ENCODE results near the gene CFAP20DC. TPM values are rescaled to one million over a fixed set of nuclear protein-coding genes. Genes with fewer than 3 reads are reported as not detected.

Gene CFAP20DC
- total RNA-seq, 2 experiments from 2014 or later, result 1.0 to 1.4 TPM

DNA sequence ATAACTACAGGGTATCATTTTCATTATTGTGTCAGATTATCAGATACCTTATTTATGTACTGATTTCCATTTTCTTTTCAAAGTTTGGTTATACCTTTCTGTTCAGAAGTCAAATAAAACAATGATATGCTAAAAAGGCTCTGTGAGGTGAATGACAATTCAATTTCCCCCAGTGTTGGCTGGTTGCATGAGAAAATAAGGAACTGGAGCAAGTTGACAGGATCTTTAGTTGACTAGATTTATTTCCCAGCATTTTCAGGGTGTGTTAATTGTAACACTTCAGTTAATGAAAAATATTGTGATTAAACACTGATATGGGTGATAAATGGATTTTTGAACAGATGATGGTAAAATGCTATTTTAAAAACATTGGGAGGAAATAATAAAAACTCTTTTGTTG lies 260.4 kb downstream of the CFAP20DC start:
- Mint-ChIP-seq H3K9me3 (ENCODE audit: low read depth) (no peaks in the 10 kb centered on the region), H3K4me1 (no peaks in the 10 kb centered on the region), H3K4me3 (no peak overlapping the region), H3K27ac (no peak overlapping the region), H3K36me3 (no peaks in the 10 kb centered on the region), H3K27me3 (peaks cover 3% of the 10 kb centered on the region)
- CTCF ChIA-PET, result no interaction called here
- DNase-seq, result no peak
- ATAC-seq, result no peak

DNA sequence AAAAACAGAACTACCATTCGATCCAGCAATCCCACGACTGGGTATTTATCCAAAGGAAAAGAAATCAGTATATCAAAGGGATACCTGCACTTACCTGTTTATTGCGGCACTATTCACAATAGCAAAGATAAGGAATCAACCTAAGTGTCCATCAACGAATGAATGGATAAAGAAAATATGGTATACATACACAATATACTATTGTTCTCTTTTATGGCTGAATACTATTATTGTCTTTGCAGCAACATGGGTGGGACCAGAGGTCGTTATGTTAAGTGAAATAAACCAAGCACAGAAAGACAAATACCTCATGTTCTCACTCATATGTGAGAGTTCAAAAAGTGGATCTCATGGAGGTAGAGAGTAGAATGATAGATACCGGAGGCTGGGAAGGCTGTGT lies 264.9 kb downstream of the CFAP20DC start:
- H3K4me3 Mint-ChIP-seq, result no peak overlapping the region
- H3K27ac Mint-ChIP-seq, result no peak overlapping the region
- CTCF ChIA-PET, result no interaction called here
- ATAC-seq, result no peak
- no peaks in the 10 kb centered on the region for H3K27me3 Mint-ChIP-seq
- no peaks in the 10 kb centered on the region for H3K4me1 Mint-ChIP-seq
- H3K36me3 Mint-ChIP-seq, result no peaks in the 10 kb centered on the region
- peaks cover 5% of the 10 kb centered on the region for H3K9me3 Mint-ChIP-seq (ENCODE audit: low read depth)
- no peak for DNase-seq

DNA sequence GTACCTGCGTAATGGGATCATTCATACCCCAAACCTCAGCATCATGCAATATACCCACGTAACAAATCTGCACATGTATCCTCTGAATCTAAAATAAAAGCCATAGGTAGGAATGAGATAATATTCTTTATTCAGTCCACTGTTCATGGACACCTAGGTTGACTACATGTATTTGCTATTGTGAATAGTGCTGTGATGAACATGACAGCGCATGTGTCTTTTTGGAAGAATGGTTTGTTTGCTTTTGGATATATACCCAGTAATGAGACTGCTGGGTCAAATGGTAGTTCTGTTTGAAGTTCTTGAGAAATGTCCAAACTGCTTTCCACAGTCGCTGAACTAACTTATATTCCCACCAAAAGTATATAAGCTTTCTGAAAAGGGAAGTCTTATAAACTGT lies 265.4 kb downstream of the CFAP20DC start:
- DNase-seq (no peak), ATAC-seq (no peak)
- Mint-ChIP-seq H3K27me3 (no peaks in the 10 kb centered on the region), H3K4me3 (no peak overlapping the region), H3K4me1 (no peaks in the 10 kb centered on the region), H3K27ac (no peak overlapping the region), H3K36me3 (no peaks in the 10 kb centered on the region), H3K9me3 (ENCODE audit: low read depth) (peaks cover 9% of the 10 kb centered on the region)
- CTCF ChIA-PET, result no interaction called here

- Mint-ChIP-seq H3K4me1 (no peaks in the 10 kb centered on the region), H3K9me3 (ENCODE audit: low read depth) (peaks cover 14% of the 10 kb centered on the region), H3K4me3 (no peak overlapping the region), H3K27me3 (no peaks in the 10 kb centered on the region), H3K36me3 (no peaks in the 10 kb centered on the region), H3K27ac (no peak overlapping the region)
- no peak for ATAC-seq
- CTCF ChIA-PET, result no interaction called here
- no peak for DNase-seq
These were observed 266.0 kb downstream of the CFAP20DC start for GRCh38 chr3:58783845-58784244.

DNA sequence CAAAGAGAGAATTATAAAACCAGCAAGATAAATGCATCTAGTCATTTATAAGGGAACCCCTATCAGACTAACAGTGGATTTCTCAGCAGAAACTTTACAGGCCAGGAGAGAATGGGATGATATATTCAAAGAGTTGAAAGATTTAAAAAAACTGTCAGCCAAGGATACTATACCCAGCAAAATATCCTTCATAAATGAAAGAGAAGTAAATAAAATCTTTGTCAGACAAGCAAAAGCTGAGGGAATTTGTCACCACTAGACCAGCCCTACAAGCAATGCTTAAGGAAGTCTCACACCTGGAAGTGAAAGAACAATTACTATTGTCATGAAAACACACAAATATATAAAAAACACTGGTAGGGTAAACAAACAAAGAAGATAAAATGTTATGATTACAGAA lies 269.9 kb downstream of the CFAP20DC start:
- Mint-ChIP-seq H3K27me3 (no peaks in the 10 kb centered on the region), H3K4me1 (no peaks in the 10 kb centered on the region), H3K9me3 (ENCODE audit: low read depth) (peaks cover 16% of the 10 kb centered on the region), H3K36me3 (no peaks in the 10 kb centered on the region), H3K4me3 (no peak overlapping the region), H3K27ac (no peak overlapping the region)
- ATAC-seq (no peak), DNase-seq (no peak)
- CTCF ChIA-PET, result no interaction called here

DNA sequence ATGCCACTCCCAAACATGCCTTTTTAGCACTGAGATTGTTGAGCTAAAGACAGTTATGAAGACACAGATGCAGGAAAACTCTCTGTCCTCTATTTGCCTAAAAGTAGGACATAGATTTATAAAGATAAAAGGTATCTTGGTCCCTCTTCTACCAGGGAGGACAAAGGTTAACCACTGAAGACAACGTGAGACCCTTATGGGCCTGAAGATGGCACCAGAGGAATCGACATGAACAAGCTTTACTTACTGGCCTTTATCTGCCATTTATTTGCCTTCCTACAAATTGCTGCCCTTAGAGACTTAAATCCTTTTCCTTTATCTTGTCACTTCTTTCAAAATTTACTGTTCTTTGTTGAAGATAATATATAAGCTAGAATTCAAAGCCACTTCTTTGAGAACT lies 273.6 kb downstream of the CFAP20DC start:
- Mint-ChIP-seq H3K36me3 (no peaks in the 10 kb centered on the region), H3K4me1 (no peaks in the 10 kb centered on the region), H3K4me3 (no peak overlapping the region), H3K27me3 (no peaks in the 10 kb centered on the region), H3K27ac (no peak overlapping the region), H3K9me3 (ENCODE audit: low read depth) (peaks cover 16% of the 10 kb centered on the region)
- CTCF ChIA-PET, result no interaction called here
- DNase-seq (no peak), ATAC-seq (no peak)

GRCh38 chr3:58772462-58772861 lies 277.4 kb downstream of the CFAP20DC start:
- no peaks in the 10 kb centered on the region for H3K9me3 Mint-ChIP-seq (ENCODE audit: low read depth)
- H3K27ac Mint-ChIP-seq, result no peak overlapping the region
- no peaks in the 10 kb centered on the region for H3K27me3 Mint-ChIP-seq
- no peak overlapping the region for H3K4me3 Mint-ChIP-seq
- no peaks in the 10 kb centered on the region for H3K4me1 Mint-ChIP-seq
- H3K36me3 Mint-ChIP-seq, result no peaks in the 10 kb centered on the region
- no peak for DNase-seq
- no peak for ATAC-seq
- CTCF ChIA-PET, result no interaction called here

- H3K4me3 Mint-ChIP-seq, result no peak overlapping the region
- H3K4me1 Mint-ChIP-seq, result no peaks in the 10 kb centered on the region
- H3K27me3 Mint-ChIP-seq, result no peaks in the 10 kb centered on the region
- no peaks in the 10 kb centered on the region for H3K36me3 Mint-ChIP-seq
- DNase-seq (no peak), ATAC-seq (no peak)
- CTCF ChIA-PET, result no interaction called here
- H3K27ac Mint-ChIP-seq, result no peak overlapping the region
- no peaks in the 10 kb centered on the region for H3K9me3 Mint-ChIP-seq (ENCODE audit: low read depth)
These were observed 280.8 kb downstream of the CFAP20DC start for GRCh38 chr3:58769065-58769464.

GRCh38 chr3:58766587-58767282 lies 283.1 kb downstream of the CFAP20DC start:
- H3K27ac Mint-ChIP-seq, result no peak overlapping the region
- ATAC-seq (no peak), DNase-seq (no peak)
- H3K36me3 Mint-ChIP-seq, result no peaks in the 10 kb centered on the region
- no peaks in the 10 kb centered on the region for H3K27me3 Mint-ChIP-seq
- no peaks in the 10 kb centered on the region for H3K9me3 Mint-ChIP-seq (ENCODE audit: low read depth)
- CTCF ChIA-PET, result interaction anchor here (1.1 kb wide), 1 partner anchor 10 kb away, joined by 3 read pairs; no protein-coding TSS in a partner anchor
- no peak overlapping the region for H3K4me3 Mint-ChIP-seq
- no peaks in the 10 kb centered on the region for H3K4me1 Mint-ChIP-seq

- H3K36me3 Mint-ChIP-seq, result no peaks in the 10 kb centered on the region
- no peak overlapping the region for H3K4me3 Mint-ChIP-seq
- no peak overlapping the region for H3K27ac Mint-ChIP-seq
- ATAC-seq (no peak), DNase-seq (no peak)
- H3K4me1 Mint-ChIP-seq, result no peaks in the 10 kb centered on the region
- peaks cover 2% of the 10 kb centered on the region for H3K27me3 Mint-ChIP-seq
- CTCF ChIA-PET, result no interaction called here
- no peaks in the 10 kb centered on the region for H3K9me3 Mint-ChIP-seq (ENCODE audit: low read depth)
These were observed 294.7 kb downstream of the CFAP20DC start for GRCh38 chr3:58755150-58755549.

DNA sequence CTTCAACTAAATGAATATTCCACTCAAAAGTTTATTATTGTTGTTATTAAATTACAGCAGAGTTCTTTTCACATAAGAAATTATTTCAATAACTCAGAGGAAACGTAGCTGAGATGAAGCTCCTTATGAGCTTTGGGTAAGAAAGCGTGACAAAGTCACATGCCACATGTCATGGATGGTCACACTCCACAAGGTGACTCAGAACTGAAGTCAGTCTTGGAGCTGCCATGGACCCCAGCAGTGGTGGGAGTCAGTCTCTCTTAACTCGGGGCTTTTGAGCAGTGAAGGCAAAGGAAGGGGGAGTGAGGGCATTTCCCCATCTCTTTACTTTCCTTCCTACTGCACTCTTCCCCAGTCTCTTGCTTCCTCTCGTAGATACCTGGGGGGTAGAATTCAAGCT lies 295.8 kb downstream of the CFAP20DC start:
- Mint-ChIP-seq H3K27me3 (peaks cover 2% of the 10 kb centered on the region), H3K36me3 (no peaks in the 10 kb centered on the region), H3K4me1 (no peaks in the 10 kb centered on the region), H3K27ac (no peak overlapping the region), H3K4me3 (no peak overlapping the region), H3K9me3 (ENCODE audit: low read depth) (no peaks in the 10 kb centered on the region)
- ATAC-seq, result no peak
- CTCF ChIA-PET, result no interaction called here
- DNase-seq, result no peak

DNA sequence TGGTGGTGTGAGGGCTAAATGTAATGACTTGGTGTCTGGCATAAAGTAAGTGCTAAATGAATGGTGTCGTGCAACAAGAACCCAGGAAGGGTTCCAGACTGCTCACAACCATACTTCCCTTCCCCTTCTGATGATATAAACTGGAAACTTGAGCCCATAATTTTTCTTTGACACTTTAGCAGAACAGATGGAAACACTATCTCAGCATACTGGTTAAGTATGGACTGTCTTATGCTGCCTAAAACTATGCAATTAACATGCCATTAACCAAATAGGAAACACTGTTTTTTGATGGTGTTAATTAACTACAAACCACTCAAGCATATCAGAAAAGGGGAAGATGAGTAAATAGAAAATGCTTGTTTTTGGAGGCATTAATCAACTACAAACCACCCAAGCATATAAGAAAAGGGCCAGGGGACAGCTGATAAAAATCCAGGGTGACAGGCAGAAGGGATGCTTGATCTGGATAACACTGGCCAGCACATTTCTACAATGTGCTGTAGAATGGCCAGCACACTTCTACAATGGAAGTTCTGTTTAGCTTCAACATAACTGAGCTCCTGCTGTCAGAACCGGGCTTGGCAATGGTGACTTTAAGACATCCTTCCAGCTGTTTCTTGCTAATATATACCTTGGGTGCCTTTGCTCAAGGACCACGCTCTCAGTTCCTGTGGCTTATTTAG lies 297.8 kb downstream of the CFAP20DC start:
- Mint-ChIP-seq H3K27ac (no peak overlapping the region), H3K4me3 (no peak overlapping the region), H3K4me1 (no peaks in the 10 kb centered on the region), H3K9me3 (ENCODE audit: low read depth) (no peaks in the 10 kb centered on the region), H3K36me3 (no peaks in the 10 kb centered on the region), H3K27me3 (peaks cover 2% of the 10 kb centered on the region)
- no peak for ATAC-seq
- CTCF ChIA-PET, result no interaction called here
- no peak for DNase-seq

DNA sequence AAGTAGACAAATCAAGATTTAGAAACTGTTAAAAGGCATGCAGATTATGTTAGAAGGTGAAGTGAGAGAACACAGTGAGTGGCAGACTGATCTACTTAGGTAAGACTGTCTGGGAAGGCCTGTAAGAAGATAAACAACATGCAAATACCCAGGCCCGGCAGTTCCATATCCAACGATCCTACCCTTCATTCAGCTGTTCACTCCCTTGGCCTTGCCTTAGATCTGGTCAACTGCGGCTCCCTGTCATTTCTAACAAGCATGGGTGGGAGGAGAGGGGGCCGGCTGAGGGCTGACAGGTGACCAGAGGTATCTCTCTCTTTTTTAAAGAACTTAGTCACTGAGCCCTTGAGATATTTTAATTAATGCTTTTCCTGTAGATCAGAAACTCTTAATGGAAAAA lies 298.6 kb downstream of the CFAP20DC start:
- Mint-ChIP-seq H3K27me3 (peaks cover 3% of the 10 kb centered on the region), H3K4me3 (no peak overlapping the region), H3K27ac (no peak overlapping the region), H3K9me3 (ENCODE audit: low read depth) (no peaks in the 10 kb centered on the region), H3K4me1 (no peaks in the 10 kb centered on the region), H3K36me3 (no peaks in the 10 kb centered on the region)
- DNase-seq (no peak), ATAC-seq (no peak)
- CTCF ChIA-PET, result no interaction called here

DNA sequence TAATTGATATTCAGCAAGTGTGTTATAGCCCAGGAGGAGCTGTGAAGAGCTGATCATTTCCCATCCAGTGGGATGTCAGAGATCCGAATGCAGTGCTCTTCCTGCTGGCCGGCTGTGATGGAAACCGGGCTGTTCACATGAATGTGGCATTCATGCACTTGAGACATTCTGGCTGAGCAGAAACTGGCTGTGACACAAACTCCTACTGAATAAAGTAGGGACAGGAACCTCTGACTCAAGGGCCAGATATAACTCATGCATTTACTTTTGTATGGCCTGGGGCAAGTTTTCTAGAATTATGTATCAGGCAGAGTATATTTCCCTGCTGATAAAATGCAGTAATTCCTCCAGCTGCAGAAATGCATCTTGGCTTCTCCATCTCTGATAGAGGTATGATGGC lies 299.9 kb downstream of the CFAP20DC start:
- H3K27ac Mint-ChIP-seq, result no peak overlapping the region
- DNase-seq (no peak), ATAC-seq (no peak)
- CTCF ChIA-PET, result no interaction called here
- H3K4me3 Mint-ChIP-seq, result no peak overlapping the region
- H3K9me3 Mint-ChIP-seq (ENCODE audit: low read depth), result no peaks in the 10 kb centered on the region
- H3K27me3 Mint-ChIP-seq, result peaks cover 4% of the 10 kb centered on the region
- no peaks in the 10 kb centered on the region for H3K36me3 Mint-ChIP-seq
- no peaks in the 10 kb centered on the region for H3K4me1 Mint-ChIP-seq
